ENCODE results near the gene GABRR1.
"Not testable (repeated sequence)": the region's sequence is repeated elsewhere in the genome, so short reads cannot be mapped to it uniquely, and the experiment has no call there.

GABRR1 gene

DNA sequence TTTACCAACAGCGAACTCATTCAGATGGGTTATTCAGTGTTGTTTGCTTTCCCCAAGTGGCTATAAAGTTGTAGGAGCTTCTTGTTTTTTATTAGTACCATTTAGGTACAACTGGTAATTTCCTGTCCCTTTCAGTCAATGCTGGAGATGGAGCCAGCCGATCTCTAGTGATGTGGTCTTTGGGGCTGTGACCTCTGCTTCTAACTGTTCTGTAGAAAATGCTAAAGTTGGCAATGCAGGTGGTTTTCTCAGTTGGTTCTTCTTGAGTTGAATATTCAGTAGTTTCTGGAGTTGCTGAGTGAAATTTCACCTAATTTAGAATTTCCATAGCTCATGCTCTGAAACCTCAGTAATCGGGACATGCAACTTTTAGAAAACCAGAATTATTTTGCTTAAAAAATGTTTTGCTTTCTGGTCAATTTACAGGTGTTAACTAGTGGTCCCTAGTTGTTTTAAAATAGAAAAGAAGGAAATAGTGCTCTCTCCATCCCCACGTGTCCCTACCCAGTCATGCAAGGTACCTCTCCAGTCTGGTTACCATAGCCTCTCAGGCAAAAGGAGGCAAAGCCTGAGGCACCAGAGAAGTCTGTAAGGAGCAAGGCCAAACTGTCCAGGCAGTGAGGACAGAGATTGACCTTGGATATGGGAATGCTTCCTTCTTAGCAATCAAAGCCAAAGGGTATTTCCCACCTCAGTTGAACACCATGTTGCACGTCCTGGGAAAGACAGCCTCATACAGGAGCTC is 27.3 kb upstream of the GABRR1 start:
- TF ChIP-seq, protein P1, sequence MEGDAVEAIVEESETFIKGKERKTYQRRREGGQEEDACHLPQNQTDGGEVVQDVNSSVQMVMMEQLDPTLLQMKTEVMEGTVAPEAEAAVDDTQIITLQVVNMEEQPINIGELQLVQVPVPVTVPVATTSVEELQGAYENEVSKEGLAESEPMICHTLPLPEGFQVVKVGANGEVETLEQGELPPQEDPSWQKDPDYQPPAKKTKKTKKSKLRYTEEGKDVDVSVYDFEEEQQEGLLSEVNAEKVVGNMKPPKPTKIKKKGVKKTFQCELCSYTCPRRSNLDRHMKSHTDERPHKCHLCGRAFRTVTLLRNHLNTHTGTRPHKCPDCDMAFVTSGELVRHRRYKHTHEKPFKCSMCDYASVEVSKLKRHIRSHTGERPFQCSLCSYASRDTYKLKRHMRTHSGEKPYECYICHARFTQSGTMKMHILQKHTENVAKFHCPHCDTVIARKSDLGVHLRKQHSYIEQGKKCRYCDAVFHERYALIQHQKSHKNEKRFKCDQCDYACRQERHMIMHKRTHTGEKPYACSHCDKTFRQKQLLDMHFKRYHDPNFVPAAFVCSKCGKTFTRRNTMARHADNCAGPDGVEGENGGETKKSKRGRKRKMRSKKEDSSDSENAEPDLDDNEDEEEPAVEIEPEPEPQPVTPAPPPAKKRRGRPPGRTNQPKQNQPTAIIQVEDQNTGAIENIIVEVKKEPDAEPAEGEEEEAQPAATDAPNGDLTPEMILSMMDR (IDR thresholded peaks at IDR 0.05; ENCODE audit: low read depth, low read length): no peak

DNA sequence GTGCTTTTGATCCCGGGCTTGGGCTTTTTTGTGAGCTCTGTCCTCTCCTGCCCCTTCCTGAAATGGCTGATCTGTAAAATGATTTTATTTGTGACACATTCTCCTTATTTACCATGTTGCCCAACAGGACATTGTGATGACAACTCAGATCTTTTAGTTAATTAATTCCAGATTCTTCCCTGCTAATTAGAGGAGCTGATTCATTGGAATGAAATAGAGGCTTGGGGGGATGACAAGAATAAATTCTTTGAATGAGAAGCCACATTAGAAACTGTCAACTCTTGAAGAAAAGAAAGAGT is 26.1 kb upstream of the GABRR1 start:
- TF ChIP-seq, protein P1 (IDR thresholded peaks at IDR 0.05; ENCODE audit: low read depth, low read length): no peak
- no peak overlapping the region for H3K4me3 ChIP-seq (ENCODE audit: low read depth, low read length)
- DNase-seq (ENCODE audit: low read depth, low spot score): no peak
- in situ Hi-C loops (cut with HindIII; ENCODE audit: low sequenced_read_pairs): no loop called here

More for the DNA sequence above, 27.3 kb upstream of the GABRR1 start:
- no peak for DNase-seq (ENCODE audit: low read depth, low spot score)
- in situ Hi-C loops (cut with HindIII; ENCODE audit: low sequenced_read_pairs): no loop called here
- no peak overlapping the region for H3K4me3 ChIP-seq (ENCODE audit: low read depth, low read length)

DNA sequence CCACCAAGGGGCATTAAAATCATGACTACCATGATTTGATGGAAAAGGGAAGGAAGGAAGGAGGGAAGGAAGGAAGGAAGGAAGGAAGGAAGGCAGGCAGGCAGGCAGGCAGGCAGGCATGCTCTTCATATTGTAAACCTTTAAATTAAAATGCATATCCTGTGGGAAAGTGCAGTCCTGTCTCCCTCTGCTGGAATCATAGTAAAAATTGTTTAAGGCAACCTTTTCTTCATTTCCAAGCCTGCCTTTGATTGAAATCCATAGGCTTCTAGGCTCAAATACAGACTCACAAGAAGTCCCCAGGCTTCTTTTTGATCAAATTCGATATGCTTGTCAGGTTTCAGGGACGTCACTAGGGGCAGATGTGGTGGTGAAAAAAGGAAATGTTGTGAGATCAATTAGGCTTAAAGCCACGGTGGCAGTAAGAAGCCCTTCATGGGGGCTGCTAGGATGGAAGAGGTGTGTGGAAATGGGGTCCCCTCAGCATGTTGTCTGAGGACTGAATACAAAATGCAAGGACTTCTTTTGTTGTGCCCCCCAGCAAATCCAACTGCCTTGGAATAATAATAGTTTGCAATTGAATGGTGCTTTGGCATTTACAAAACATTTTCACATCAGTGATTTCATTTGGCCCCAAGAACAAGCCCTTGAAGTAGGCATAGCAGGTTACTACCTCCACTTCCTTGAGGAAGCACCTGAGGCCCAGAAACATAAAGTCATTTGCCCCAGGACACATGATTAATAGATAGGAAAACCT is 25.6 kb upstream of the GABRR1 start:
- no peak overlapping the region for H3K4me3 ChIP-seq (ENCODE audit: low read depth, low read length)
- in situ Hi-C loops (cut with HindIII; ENCODE audit: low sequenced_read_pairs): no loop called here
- peak; percentile 65 for DNase-seq (ENCODE audit: low read depth, low spot score)
- TF ChIP-seq, protein P1 (IDR thresholded peaks at IDR 0.05; ENCODE audit: low read depth, low read length): peak; percentile 52

DNA sequence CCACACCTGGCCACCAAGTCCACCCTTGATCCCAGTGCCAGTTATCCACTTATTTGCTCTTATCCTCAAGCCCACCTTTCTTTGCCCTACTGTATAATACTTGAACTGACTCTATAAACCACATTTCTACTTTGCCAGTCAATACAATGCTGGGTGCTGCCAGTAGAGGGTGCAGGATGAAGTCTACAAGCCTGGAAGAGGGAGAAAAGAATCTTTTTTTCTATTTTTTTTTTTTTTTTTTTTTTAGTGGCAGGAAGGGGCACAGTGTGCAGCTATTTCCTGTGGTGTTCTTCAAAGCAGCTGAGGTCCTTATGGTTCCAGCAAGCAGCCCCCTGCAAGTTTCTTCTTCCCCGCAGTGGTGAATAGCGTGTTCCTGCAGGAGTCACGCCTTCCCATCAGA is 22.2 kb upstream of the GABRR1 start:
- no peak for DNase-seq (ENCODE audit: low read depth, low spot score)
- H3K4me3 ChIP-seq (ENCODE audit: low read depth, low read length): no peak overlapping the region
- in situ Hi-C loops (cut with HindIII; ENCODE audit: low sequenced_read_pairs): no loop called here
- TF ChIP-seq, protein P1 (IDR thresholded peaks at IDR 0.05; ENCODE audit: low read depth, low read length): peak; percentile 46

DNA sequence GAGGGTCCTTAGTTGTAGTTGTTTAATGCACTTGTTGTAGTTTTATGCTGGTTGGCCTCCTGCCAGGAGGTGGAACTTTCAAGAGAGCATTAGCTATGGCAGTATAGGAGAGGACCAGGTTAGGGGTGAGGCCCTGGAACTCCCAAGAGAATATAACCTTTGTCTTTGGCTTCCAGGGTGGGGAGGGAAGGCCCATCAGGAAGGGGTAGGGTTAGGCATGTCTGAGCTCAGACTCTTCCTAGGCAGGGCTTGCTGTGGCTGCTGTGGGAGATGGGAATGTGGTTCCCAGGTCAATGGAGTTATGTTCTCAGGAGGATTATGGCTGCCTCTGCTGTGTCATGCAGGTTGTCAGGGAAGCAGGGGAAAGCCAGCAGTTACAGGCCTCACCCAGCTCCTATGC is 20.0 kb upstream of the GABRR1 start:
- no peak overlapping the region for H3K4me3 ChIP-seq (ENCODE audit: low read depth, low read length)
- in situ Hi-C loops (cut with HindIII; ENCODE audit: low sequenced_read_pairs): no loop called here
- DNase-seq (ENCODE audit: low read depth, low spot score): no peak
- TF ChIP-seq, protein P1 (IDR thresholded peaks at IDR 0.05; ENCODE audit: low read depth, low read length): no peak

DNA sequence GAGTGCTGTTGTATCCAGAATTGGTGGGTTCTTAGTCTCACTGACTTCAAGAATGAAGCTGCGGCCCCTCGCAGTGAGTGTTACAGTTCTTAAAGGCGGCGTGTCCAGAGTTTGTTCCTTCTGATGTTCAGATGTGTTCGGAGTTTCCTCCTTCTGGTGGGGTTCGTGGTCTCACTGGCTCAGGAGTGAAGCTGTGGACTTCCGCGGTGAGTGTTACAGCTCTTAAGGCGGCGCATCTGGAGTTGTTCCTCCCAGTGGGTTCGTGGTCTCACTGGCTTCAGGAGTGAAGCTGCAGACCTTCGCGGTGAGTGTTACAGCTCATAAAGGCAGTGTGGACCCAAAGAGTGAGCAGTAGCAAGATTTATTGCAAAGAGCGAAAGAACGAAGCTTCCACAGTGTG is 16.4 kb upstream of the GABRR1 start:
- in situ Hi-C loops (cut with HindIII; ENCODE audit: low sequenced_read_pairs): not testable (repeated sequence)

DNA sequence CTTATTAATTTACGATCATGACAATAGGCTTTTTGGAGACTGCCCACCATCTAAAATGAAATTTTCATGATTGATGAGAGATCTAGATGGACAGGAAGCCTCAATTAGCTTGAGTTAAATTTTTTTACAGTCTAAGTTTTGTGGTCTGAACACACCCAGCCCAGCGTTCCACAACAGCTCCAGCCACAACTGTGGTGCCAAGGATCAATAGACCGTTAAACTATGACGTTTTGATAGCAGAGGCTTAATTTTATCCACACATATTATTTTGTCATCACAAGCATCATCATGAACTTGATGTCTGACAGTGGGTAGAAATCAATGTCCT is 5.5 kb upstream of the GABRR1 start:
- no peak for DNase-seq (ENCODE audit: low read depth, low spot score)
- in situ Hi-C loops (cut with HindIII; ENCODE audit: low sequenced_read_pairs): no loop called here
- no peak overlapping the region for H3K4me3 ChIP-seq (ENCODE audit: low read depth, low read length)
- TF ChIP-seq, protein P1 (IDR thresholded peaks at IDR 0.05; ENCODE audit: low read depth, low read length): no peak

More for the DNA sequence above, 16.4 kb upstream of the GABRR1 start:
- DNase-seq (ENCODE audit: low read depth, low spot score); H3K4me3 ChIP-seq (ENCODE audit: low read depth, low read length): not testable (repeated sequence)

Data from astrocyte of the spinal cord (primary cell).